Measurements from ENCODE around the gene DCAF5.

DCAF5 gene

GRCh38 chr14:69054030-69054429 is 98.9 kb downstream of the DCAF5 start:
- no peak for TF ChIP-seq CTCF (IDR thresholded peaks at IDR 0.05)
- no peak for TF ChIP-seq ZFX (IDR thresholded peaks at IDR 0.05; ENCODE audit: borderline replicate concordance)
- no peak overlapping the region for H3K27ac ChIP-seq

- H3K27ac ChIP-seq = no peak overlapping the region
These were observed 100.7 kb downstream of the DCAF5 start for GRCh38 chr14:69052181-69052601.

GRCh38 chr14:69050240-69051184 is 102.4 kb downstream of the DCAF5 start:
- no peak overlapping the region; the same call in 1 of the 2 replicates for H3K27ac ChIP-seq
- no peak for TF ChIP-seq ZFX (IDR thresholded peaks at IDR 0.05; ENCODE audit: borderline replicate concordance)
- TF ChIP-seq CTCF (IDR thresholded peaks at IDR 0.05) = no peak

More at GRCh38 chr14:69052181-69052601, 100.7 kb downstream of the DCAF5 start:
- TF ChIP-seq ZFX (IDR thresholded peaks at IDR 0.05; ENCODE audit: borderline replicate concordance) = no peak
- no peak for TF ChIP-seq CTCF (IDR thresholded peaks at IDR 0.05)

GRCh38 chr14:69049675-69050074 is 103.2 kb downstream of the DCAF5 start:
- TF ChIP-seq CTCF (IDR thresholded peaks at IDR 0.05) = no peak
- TF ChIP-seq ZFX (IDR thresholded peaks at IDR 0.05; ENCODE audit: borderline replicate concordance) = no peak
- no peak overlapping the region for H3K27ac ChIP-seq

GRCh38 chr14:69048456-69048855 is 104.5 kb downstream of the DCAF5 start:
- no peak overlapping the region for H3K27ac ChIP-seq
- TF ChIP-seq CTCF (IDR thresholded peaks at IDR 0.05) (no peak), ZFX (IDR thresholded peaks at IDR 0.05; ENCODE audit: borderline replicate concordance) (no peak)

- no peak for TF ChIP-seq ZFX (IDR thresholded peaks at IDR 0.05; ENCODE audit: borderline replicate concordance)
- TF ChIP-seq CTCF (IDR thresholded peaks at IDR 0.05) = no peak
These were observed 105.7 kb downstream of the DCAF5 start for GRCh38 chr14:69047255-69047654.

GRCh38 chr14:69046476-69046860 is 106.5 kb downstream of the DCAF5 start:
- no peak overlapping the region for H3K27ac ChIP-seq
- TF ChIP-seq CTCF (IDR thresholded peaks at IDR 0.05) = no peak
- TF ChIP-seq ZFX (IDR thresholded peaks at IDR 0.05; ENCODE audit: borderline replicate concordance) = no peak

More at GRCh38 chr14:69047255-69047654, 105.7 kb downstream of the DCAF5 start:
- H3K27ac ChIP-seq = no peak overlapping the region
